Esophagus squamous epithelium (tissue), 4 donors: ENCODE measurements around the gene DENND2A.

Experiments
- POLR2A ChIP-seq, 4 donors: fragments of 450-650 bp; IDR thresholded peaks; one replicate each; pipeline ENCODE4 v1.6.1; 2017; ENCODE audit warnings: antibody characterized with exemption in 4 of 4, mild to moderate bottlenecking in 4 of 4, moderate library complexity in 3 of 4
- TF ChIP-seq, protein P1 (sequence below), 6 experiments: fragments of 450-650 bp in 4 of 6; fragments of 200-600 bp in 2 of 6; sonication (generic) in 2 of 6; IDR thresholded peaks; one replicate each; pipeline ENCODE4 v1.5.1; 2016 to 2019; ENCODE audit warnings: antibody characterized with exemption in 6 of 6, mild to moderate bottlenecking in 4 of 6, moderate library complexity in 4 of 6

DNA sequence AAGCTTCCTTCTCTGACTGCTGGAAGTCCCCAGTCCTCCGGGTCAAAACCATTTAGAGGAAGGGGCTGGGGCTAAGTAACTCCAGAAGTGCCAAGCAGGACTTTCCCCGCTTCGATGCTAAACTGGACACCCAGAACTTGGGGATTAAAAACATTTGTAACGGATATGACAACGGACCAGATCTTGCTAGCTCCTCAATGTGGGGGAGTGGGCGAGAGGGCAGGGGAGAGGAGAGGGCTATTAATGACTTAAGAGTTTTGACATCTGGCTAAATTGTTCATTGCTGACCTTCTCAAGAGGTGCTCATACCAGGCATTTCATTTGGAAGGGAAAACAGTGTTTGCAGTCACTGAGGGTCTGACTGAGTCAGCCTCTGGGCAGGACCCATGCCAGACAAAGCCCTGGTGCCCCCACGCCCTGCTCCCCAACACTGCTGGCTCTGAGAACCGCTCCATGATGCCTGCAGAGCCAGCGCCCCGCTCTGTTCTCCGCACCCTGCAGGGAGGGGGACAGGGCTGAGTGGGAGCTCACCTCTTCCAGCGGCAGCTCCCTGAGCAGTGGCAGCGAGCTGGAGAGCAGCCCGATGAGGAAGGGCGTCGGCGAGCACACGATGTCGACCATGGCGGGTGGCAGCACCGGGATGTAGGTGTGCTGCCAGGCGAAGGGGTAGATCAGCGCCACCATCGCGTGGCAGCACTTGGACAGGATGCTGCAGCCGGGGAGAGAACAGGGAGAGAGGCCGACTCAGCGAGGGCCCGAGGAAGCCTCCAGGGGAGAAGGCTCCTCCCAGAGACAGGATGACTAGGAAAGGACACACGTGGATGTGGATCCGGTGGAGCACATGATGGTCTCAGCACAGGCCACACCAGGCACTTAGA, 113.6 kb downstream of the DENND2A start:
- TF ChIP-seq, protein P1, sequence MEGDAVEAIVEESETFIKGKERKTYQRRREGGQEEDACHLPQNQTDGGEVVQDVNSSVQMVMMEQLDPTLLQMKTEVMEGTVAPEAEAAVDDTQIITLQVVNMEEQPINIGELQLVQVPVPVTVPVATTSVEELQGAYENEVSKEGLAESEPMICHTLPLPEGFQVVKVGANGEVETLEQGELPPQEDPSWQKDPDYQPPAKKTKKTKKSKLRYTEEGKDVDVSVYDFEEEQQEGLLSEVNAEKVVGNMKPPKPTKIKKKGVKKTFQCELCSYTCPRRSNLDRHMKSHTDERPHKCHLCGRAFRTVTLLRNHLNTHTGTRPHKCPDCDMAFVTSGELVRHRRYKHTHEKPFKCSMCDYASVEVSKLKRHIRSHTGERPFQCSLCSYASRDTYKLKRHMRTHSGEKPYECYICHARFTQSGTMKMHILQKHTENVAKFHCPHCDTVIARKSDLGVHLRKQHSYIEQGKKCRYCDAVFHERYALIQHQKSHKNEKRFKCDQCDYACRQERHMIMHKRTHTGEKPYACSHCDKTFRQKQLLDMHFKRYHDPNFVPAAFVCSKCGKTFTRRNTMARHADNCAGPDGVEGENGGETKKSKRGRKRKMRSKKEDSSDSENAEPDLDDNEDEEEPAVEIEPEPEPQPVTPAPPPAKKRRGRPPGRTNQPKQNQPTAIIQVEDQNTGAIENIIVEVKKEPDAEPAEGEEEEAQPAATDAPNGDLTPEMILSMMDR (IDR thresholded peaks at IDR 0.05), result no peak
- TF ChIP-seq POLR2A (IDR thresholded peaks at IDR 0.05), result no peak
